ENCODE data around the gene CCDC61. TPM values are rescaled to one million over a fixed set of nuclear protein-coding genes. Genes with fewer than 3 reads are reported as not detected.

CCDC61 gene
- total RNA-seq, 4 donors from 2014 or later = 7.4 to 16.5 (median 10.8) TPM

- Histone ChIP-seq H3K27me3 (peaks cover 0 to 31% of the 10 kb centered on the region in 2 donors), H3K4me1 (peaks cover 0 to 6% (median 0%) of the 10 kb centered on the region in 4 donors), H3K36me3 (no peaks in the 10 kb centered on the region), H3K9me3 (peaks cover 0 to 5% (median 0%) of the 10 kb centered on the region in 4 donors), H3K27ac (no peak overlapping the region), H3K4me3 (no peak overlapping the region)
- no peak for TF ChIP-seq CTCF (IDR thresholded peaks at IDR 0.05)
- TF ChIP-seq POLR2A (IDR thresholded peaks at IDR 0.05) = no peak
- no peak for DNase-seq
Observed at GRCh38 chr19:45975306-45976070, 19.8 kb upstream of the CCDC61 start.

- H3K36me3 ChIP-seq = no peaks in the 10 kb centered on the region
- TF ChIP-seq POLR2A (IDR thresholded peaks at IDR 0.05) (no peak), CTCF (IDR thresholded peaks at IDR 0.05) (no peak)
- DNase-seq = no peak
Observed at GRCh38 chr19:45976178-45976577, 19.1 kb upstream of the CCDC61 start.

GRCh38 chr19:45978156-45978555, 17.1 kb upstream of the CCDC61 start:
- Histone ChIP-seq H3K27me3 (peaks cover 0 to 14% of the 10 kb centered on the region in 2 donors), H3K4me1 (peaks cover 0 to under 1% (median 0%) of the 10 kb centered on the region in 4 donors), H3K27ac (no peak overlapping the region), H3K4me3 (no peak overlapping the region), H3K36me3 (no peaks in the 10 kb centered on the region), H3K9me3 (peaks cover 0 to 5% (median 0%) of the 10 kb centered on the region in 4 donors)
- TF ChIP-seq CTCF (IDR thresholded peaks at IDR 0.05) = no peak
- TF ChIP-seq POLR2A (IDR thresholded peaks at IDR 0.05) = no peak
- DNase-seq = no peak

More at GRCh38 chr19:45976178-45976577, 19.1 kb upstream of the CCDC61 start:
- H3K4me3 ChIP-seq = no peak overlapping the region
- H3K4me1 ChIP-seq = peaks cover 0 to 6% (median 0%) of the 10 kb centered on the region in 4 donors
- no peak overlapping the region for H3K27ac ChIP-seq
- H3K9me3 ChIP-seq = peaks cover 0 to 5% (median 0%) of the 10 kb centered on the region in 4 donors
- H3K27me3 ChIP-seq = peaks cover 0 to 31% of the 10 kb centered on the region in 2 donors

- no peaks in the 10 kb centered on the region for H3K4me1 ChIP-seq
- TF ChIP-seq POLR2A (IDR thresholded peaks at IDR 0.05) (no peak), CTCF (IDR thresholded peaks at IDR 0.05) (no peak)
- H3K36me3 ChIP-seq = no peaks in the 10 kb centered on the region
- no peak overlapping the region for H3K27ac ChIP-seq
- no peak for DNase-seq
- H3K4me3 ChIP-seq = no peak overlapping the region
- H3K27me3 ChIP-seq = no peaks in the 10 kb centered on the region
- H3K9me3 ChIP-seq = no peaks in the 10 kb centered on the region
Observed at GRCh38 chr19:45981350-45981749, 13.9 kb upstream of the CCDC61 start.

GRCh38 chr19:45985321-45985720, 9.9 kb upstream of the CCDC61 start:
- H3K27me3 ChIP-seq = no peaks in the 10 kb centered on the region

More at GRCh38 chr19:45985321-45985720, 9.9 kb upstream of the CCDC61 start:
- Histone ChIP-seq H3K4me1 (no peaks in the 10 kb centered on the region), H3K27ac (no peak overlapping the region), H3K4me3 (no peak overlapping the region), H3K9me3 (no peaks in the 10 kb centered on the region), H3K36me3 (no peaks in the 10 kb centered on the region)
- TF ChIP-seq CTCF (IDR thresholded peaks at IDR 0.05) (no peak), POLR2A (IDR thresholded peaks at IDR 0.05) (no peak)
- no peak for DNase-seq

All from Peyer's patch (tissue), 4 donors.